Jurkat, Clone E6-1 (cell line): ENCODE data around the gene PODXL2.
"Not testable (repeated sequence)": the region's sequence is repeated elsewhere in the genome, so short reads cannot be mapped to it uniquely, and the experiment has no call there.

Experiments used
- DNase-seq: peaks from one replicate; pipeline ENCODE4 v3.0.0-alpha.2; 2011; ENCODE audit warnings: low read depth, low spot score
- H3K4me3 ChIP-seq: 2 replicates; pipeline ENCODE4 v1.5.1; 2011; ENCODE audit warnings: mild to moderate bottlenecking, low read length, control low read depth, moderate library complexity

PODXL2 gene

GRCh38 chr3:127600749-127601456, 28.1 kb upstream of the PODXL2 start:
- H3K4me3 ChIP-seq: no peak overlapping the region

GRCh38 chr3:127604035-127604434, 24.9 kb upstream of the PODXL2 start:
- H3K4me3 ChIP-seq: no peak overlapping the region
- no peak for DNase-seq

More at GRCh38 chr3:127600749-127601456, 28.1 kb upstream of the PODXL2 start:
- no peak for DNase-seq

- no peak for DNase-seq
- H3K4me3 ChIP-seq: no peak overlapping the region
Measured at GRCh38 chr3:127604546-127605165, 24.3 kb upstream of the PODXL2 start.

- H3K4me3 ChIP-seq, DNase-seq: not testable (repeated sequence)
Measured at GRCh38 chr3:127605547-127605946, 23.4 kb upstream of the PODXL2 start.

- no peak overlapping the region for H3K4me3 ChIP-seq
- DNase-seq: no peak
Measured at GRCh38 chr3:127606086-127606805, 22.7 kb upstream of the PODXL2 start.

- no peak for DNase-seq
Measured at GRCh38 chr3:127606981-127607595, 21.9 kb upstream of the PODXL2 start.

GRCh38 chr3:127607675-127608361, 21.2 kb upstream of the PODXL2 start:
- no peak overlapping the region for H3K4me3 ChIP-seq
- DNase-seq: no peak

More at GRCh38 chr3:127606981-127607595, 21.9 kb upstream of the PODXL2 start:
- H3K4me3 ChIP-seq: no peak overlapping the region

- H3K4me3 ChIP-seq: no peak overlapping the region
- DNase-seq: no peak
Measured at GRCh38 chr3:127608362-127608718, 20.6 kb upstream of the PODXL2 start.

- DNase-seq: no peak
- H3K4me3 ChIP-seq: no peak overlapping the region
Measured at GRCh38 chr3:127610105-127610504, 18.9 kb upstream of the PODXL2 start.

- no peak overlapping the region for H3K4me3 ChIP-seq
- DNase-seq: no peak
Measured at GRCh38 chr3:127611251-127611650, 17.7 kb upstream of the PODXL2 start.

GRCh38 chr3:127612966-127613365, 16.0 kb upstream of the PODXL2 start:
- DNase-seq: no peak
- H3K4me3 ChIP-seq: no peak overlapping the region

- DNase-seq: no peak
- no peak overlapping the region for H3K4me3 ChIP-seq
Measured at GRCh38 chr3:127613406-127613805, 15.6 kb upstream of the PODXL2 start.

GRCh38 chr3:127614928-127615589, 13.9 kb upstream of the PODXL2 start:
- DNase-seq: no peak
- no peak overlapping the region for H3K4me3 ChIP-seq

GRCh38 chr3:127615631-127616305, 13.2 kb upstream of the PODXL2 start:
- no peak overlapping the region for H3K4me3 ChIP-seq
- no peak for DNase-seq

- no peak for DNase-seq
- no peak overlapping the region for H3K4me3 ChIP-seq
Measured at GRCh38 chr3:127616836-127617605, 12.0 kb upstream of the PODXL2 start.

GRCh38 chr3:127618891-127619290, 10.1 kb upstream of the PODXL2 start:
- H3K4me3 ChIP-seq: no peak overlapping the region
- DNase-seq: no peak

GRCh38 chr3:127620637-127621375, 8.2 kb upstream of the PODXL2 start:
- DNase-seq: no peak
- H3K4me3 ChIP-seq: no peak overlapping the region
